GM23248 (cell line): Measurements from ENCODE around the gene SEMA6D.

Source experiments
- EZH2 ChIP-seq: fragments of 200-600 bp; sonication (generic); IDR thresholded peaks from 2 replicates; pipeline ENCODE4 v1.6.1; 2018; ENCODE audit warnings: antibody characterized with exemption, mild to moderate bottlenecking; ENCODE audit not compliant: insufficient read depth, poor library complexity, severe bottlenecking
- EZH2phosphoT487 ChIP-seq: fragments of 200-600 bp; sonication (generic); IDR thresholded peaks from 2 replicates; pipeline ENCODE4 v1.6.1; 2018; ENCODE audit warnings: antibody characterized with exemption, moderate library complexity, mild to moderate bottlenecking, low read depth; ENCODE audit not compliant: insufficient read depth

- TF ChIP-seq EZH2 = no peak
- TF ChIP-seq EZH2phosphoT487 = no peak
These were observed 49.7 kb downstream of the SEMA6D start for GRCh38 chr15:47767035-47767434.
